HG03354 (cell line): Measurements from ENCODE around the gene IBSP.

ENCODE experiments used
- ATAC-seq: cut with Tn5 transposase; IDR thresholded peaks from one replicate; pipeline ENCODE4 v1.9.1; 2021; ENCODE audit warnings: mild to moderate bottlenecking; ENCODE audit not compliant: unreplicated experiment, poor library complexity, severe bottlenecking

Gene IBSP

GRCh38 chr4:87835197-87835596 lies 35.8 kb downstream of the IBSP start:
- no peak for ATAC-seq

DNA sequence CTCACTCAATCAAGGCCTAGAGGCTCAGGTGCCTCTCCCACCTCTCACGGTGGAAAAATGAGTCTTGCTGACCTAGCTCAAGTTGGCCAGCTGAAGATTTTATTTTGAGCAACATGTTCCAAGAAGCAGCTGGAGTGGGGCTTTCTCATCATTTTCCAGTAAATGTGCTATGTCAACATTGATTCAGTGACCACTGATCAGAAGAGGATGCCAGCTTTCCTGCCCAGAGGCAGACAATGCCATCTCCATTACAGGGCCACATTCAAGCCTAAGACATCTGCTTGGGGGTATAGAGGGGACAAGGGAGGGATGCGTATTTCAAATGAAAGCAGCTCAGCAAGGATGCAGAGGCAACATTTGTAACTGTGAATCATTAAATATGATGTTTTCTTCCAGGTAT lies 36.4 kb downstream of the IBSP start:
- no peak for ATAC-seq

- ATAC-seq = no peak
Observed at GRCh38 chr4:87838205-87838604, 38.9 kb downstream of the IBSP start.

DNA sequence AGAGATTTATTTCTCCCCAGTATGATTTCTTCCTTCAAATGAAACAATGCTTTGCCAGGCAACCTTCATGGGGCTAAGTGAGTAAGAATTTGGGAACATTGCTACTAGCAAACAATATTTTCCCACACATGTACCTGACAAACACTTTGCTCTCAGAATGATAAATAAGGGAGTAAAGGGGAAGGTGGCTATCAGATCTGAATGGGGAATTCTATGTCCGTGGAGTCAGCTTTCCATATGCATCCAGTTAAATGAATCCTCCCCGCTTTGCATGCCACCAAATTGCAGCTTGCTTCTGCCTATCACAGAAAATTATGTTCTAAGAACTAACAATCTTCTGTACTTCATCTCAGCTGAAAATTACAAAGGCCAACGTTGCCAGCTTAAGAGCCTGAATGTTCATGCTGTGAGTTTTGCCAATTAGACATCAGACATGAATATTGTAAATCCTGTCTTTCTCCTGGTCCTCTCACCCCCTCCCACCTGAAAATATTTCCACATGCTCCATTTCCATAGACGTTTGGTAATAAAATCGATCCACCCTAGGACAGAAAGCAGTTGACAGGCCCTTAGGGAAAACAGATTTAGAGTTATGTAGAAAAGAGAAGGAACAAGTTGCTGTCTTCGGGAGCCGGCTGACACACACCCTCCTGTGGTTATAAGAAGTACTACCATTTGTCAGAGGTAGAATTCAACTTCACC lies 39.7 kb downstream of the IBSP start:
- peak; percentile 87 for ATAC-seq

DNA sequence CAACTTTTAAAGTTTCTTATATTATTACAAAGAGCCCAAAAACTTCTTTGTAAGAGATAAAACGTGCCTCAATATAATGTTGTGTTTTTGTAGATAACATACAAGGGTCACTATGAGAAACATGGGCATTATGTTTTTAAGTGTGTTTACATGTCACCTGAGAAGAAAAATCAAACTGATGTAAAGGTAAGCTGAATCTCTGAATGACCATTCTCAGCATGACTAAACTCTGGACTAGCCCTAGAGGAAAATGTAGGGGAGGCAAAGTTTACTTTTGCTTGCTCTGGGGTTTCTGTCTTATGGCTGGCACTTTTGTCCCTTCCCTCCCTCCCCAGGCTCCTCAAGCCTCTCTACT lies 40.2 kb downstream of the IBSP start:
- ATAC-seq = no peak

DNA sequence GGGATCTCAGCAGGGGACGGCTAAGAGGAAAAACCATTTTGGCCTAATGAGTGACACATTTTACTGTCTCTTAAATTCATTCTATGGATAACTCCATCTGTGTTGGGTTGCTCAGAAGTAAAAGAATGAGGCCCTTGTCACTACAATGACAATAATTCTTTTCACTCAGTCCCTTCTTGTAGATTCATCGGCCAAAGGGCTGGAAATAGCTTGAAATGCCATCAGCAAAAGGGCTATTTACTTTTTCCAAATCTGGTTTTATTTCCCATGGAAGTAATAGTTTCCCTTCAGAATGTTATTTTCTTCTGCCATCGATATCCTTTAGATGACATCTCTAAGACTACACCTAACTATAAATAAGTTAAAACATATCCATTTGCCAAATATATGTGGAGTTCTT lies 40.8 kb downstream of the IBSP start:
- no peak for ATAC-seq

DNA sequence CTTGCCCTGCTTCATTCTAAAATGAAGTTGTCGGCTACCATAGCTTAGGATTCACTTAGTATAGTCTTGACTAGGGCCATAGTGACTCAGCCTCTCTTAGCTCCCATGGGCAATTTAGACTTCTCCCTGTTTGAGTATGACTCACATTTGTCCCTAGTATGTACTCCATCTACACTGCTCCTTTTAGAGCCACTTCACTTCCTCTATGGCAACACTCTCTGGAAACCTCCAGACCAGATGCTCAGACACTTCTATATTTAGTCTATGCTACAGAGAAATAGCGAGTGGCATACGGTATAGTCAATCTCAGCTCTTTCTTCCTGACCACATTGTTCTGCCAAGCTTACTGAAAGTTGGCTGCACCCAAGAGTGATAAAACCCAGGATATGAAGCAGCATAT lies 44.6 kb downstream of the IBSP start:
- no peak for ATAC-seq

GRCh38 chr4:87844452-87844851 lies 45.1 kb downstream of the IBSP start:
- ATAC-seq = no peak

GRCh38 chr4:87846226-87846625 lies 46.9 kb downstream of the IBSP start:
- no peak for ATAC-seq

DNA sequence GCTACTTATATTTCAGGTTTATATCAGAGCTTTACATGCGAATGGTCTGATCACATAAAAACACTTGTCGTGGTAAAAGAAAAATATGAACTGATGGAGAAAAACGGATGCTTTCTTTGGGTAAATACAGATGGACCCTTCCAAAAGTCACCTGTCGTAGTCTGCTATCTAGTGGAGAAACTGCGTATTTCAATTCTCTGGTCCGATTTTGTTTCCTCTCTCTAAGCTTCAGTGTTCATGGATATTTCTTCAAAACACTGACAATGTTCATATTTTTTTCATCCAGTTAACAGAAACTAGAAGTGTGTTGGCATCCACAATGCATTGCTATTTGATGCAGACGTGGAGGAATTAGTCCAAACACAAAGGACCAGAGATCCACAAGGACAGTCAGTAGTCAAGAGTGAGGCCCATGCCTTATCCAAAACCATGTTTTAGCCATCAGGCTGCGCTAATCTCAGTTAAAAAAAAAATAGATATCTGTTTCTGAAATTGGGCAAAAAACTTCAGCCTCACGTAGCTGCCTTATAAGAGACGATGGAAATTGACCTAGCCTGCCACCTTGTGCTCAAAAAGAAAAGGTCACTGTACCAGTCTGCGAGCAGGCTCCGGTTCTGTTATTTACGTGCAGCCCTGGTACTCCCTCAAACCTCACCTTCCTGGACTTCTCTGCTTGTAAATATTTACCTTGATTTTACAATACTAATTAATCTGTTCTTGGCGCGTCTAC lies 49.4 kb downstream of the IBSP start:
- peak; percentile 95 for ATAC-seq

- ATAC-seq = no peak
Observed at GRCh38 chr4:87849612-87850011, 50.3 kb downstream of the IBSP start.

DNA sequence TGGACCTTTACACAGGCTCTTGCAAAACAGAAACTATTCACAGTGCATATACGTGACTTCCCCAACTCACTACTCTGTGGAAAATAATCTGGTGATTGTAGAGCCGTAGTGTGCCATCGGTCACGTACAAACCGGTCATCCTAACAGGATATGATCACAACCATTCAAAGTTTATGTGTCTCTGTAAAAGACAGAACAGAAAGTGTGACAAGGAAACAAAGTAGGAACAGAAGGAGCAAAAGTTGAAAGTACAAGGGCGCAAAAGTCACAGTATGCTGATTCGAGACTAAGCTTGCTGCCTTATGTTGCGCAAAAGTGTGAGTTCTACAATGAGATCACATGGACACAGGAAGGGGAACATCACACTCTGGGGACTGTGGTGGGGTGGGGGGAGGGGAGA lies 52.0 kb downstream of the IBSP start:
- no peak for ATAC-seq

DNA sequence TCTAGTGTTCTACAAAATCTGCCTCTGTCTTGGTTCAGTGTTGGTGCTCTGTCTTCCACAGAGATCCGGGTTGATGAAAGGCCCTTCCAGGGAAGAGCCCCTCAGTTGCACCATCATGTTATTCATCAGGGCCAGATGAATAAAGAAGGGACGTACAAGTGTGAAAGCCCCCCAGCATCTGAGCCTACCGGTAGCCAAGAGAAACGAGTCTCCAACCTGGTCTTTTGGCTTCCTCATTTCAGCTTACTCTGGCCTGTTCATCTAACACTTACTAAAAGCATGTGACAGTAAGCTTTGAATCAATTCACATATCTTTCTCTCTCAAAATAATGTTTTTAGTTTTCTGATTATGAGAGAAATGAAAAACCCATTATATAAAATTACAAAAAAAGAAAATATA lies 52.6 kb downstream of the IBSP start:
- ATAC-seq = no peak

- ATAC-seq = no peak
Observed at GRCh38 chr4:87853108-87853507, 53.8 kb downstream of the IBSP start.

- no peak for ATAC-seq
Observed at GRCh38 chr4:87853891-87854290, 54.5 kb downstream of the IBSP start.

DNA sequence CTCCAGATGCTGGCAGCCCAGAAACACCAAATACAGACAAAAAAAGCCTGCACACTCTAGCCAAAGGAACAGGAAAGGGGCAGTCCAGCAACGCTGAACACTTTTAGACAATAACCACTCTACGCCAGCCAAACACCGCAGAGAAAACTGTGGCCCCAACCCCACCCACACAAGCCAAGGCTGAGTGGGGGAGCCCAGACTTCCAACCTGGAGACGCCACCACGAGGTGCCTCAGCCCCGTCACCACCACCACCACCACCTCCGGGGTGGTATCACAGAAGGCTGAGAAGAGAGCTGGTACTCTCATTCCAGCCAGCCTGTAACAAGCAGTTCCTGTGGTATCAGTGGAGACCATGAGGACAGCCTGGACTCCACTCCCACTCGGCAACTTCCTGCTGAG lies 56.2 kb downstream of the IBSP start:
- ATAC-seq = no peak

DNA sequence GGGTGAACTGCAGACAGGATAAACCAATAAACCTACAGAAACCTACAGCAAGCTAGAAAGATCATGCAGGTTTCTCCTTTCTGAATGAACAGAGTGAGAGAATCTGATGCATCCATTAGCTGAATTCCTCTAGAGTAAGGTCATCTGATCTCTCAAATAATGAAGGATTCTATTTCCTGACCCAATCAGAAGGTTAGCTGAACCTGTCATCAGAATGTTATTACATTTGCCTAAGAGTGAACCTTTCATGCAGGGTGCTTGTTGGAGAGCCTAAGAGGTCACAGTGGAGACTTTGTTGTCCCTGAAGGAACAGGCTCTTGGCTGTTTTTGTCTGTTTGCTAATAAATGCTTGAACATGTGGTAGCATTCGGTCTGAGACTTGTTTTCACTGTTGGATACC lies 57.5 kb downstream of the IBSP start:
- no peak for ATAC-seq

DNA sequence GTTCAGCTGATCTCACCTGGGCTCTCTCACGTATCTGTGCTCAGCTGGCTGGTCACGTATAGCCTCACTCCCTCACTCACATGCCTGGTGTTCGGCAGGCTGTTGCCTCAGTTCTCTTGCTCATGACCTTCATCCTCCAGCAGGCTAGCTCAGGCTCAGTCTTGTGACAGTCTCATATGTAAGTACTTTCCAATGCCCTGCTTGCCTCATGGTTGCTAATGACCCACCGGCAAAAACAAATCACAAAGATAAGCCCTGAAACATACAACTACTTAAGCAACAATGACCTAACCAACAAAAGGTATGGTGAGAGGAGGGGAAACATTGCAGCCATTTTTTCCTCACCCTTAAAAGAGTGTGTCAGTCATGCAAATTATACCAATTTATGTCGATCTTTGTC lies 58.4 kb downstream of the IBSP start:
- no peak for ATAC-seq
